ENCODE measurements around the gene EHHADH.

EHHADH gene

DNA sequence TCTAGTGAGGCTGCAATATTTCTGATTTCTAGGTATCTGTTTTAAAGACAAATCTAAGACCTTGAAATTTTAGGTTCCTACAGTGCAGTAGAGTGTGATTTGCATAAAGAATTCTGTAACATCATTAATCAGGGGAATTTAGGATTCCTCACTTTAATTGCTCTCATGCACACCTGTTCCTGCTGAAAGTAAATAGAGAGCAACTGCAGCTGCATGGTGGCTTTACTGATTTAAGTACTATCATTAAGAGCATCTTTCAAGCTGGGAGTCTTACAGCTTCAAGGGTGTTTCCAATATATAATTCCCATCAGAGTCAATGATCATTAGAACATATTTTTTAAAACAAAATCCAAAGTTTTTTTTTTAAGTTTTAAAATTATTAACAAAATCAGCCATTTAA lies 65.0 kb downstream of the EHHADH start:
- DNase-seq: no peak

DNA sequence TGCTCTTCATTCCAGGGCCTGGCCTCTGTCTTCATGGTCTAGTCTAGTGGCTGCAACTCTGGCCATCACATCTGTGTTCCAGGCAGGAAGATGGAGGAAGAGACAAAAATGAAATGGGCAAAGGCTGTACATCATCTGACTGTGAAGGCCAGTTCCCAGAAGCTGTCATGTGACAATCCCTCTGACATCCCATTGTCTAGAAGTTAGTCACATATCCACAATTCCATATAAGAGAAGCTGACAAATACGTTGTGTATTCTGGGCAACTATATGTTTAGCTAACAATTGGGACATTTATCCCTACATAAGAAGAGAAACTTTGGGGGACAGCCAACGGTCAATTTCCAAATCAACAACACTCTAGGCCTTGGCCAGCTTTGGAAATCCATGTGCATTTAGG lies 66.5 kb downstream of the EHHADH start:
- no peak for DNase-seq

DNA sequence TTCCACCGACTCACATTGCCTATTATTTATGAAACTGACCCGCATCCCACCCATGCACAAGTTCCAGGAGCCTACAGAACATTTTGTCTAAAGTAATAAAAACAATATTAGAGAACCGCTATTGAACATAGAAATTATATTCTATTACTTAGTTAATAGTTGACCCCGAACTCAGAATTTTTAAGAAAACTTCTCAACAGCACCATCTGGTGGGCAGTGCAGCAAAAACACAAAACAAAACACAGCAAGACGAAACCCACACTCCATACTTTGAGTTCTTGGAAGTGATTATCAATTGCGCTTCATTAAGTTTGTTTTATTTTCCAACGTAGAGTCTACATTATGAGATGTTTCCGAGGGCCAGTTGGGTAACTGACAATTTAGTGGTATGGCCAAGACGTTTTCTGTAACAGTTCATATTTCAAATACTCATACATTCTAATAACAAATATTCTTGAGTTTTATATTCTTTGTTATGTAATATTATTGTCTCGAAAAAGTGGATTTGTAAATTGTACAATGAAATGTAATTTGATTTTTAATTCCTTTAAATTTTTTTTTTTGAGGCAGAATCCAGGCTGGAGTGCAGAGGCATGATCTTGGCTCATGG lies 77.0 kb downstream of the EHHADH start:
- peak; percentile 19 for DNase-seq

DNA sequence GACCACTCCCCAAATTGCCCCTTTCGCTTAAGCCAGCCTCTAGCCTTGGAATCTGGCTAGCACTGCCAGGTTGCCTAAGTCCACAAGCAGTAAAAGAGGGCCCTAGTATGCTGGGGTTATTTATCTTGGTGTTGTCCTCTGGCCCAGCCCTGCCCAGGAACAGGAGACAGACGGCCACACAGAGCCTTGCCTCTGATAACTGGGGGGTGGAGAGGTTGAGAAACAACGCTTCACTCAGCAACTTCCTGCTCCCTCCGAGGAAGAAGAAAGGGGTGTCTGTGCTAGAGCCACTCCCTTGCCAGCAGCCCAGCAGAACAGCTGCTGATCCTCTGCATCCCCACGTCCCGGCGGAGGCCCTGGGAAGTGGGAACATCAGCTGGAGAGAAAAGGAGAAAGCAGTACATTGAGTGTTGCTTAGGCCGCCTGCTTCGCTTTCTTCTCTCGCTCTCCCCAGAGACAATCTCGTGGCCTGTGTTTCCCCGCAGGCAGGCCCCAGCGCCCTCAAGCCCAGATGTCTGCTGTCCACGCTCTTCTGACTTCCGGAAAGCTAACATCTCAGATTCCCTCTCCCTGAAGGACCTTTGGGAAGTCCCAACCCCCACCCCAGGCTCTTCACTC lies 78.4 kb downstream of the EHHADH start:
- no peak for DNase-seq

DNA sequence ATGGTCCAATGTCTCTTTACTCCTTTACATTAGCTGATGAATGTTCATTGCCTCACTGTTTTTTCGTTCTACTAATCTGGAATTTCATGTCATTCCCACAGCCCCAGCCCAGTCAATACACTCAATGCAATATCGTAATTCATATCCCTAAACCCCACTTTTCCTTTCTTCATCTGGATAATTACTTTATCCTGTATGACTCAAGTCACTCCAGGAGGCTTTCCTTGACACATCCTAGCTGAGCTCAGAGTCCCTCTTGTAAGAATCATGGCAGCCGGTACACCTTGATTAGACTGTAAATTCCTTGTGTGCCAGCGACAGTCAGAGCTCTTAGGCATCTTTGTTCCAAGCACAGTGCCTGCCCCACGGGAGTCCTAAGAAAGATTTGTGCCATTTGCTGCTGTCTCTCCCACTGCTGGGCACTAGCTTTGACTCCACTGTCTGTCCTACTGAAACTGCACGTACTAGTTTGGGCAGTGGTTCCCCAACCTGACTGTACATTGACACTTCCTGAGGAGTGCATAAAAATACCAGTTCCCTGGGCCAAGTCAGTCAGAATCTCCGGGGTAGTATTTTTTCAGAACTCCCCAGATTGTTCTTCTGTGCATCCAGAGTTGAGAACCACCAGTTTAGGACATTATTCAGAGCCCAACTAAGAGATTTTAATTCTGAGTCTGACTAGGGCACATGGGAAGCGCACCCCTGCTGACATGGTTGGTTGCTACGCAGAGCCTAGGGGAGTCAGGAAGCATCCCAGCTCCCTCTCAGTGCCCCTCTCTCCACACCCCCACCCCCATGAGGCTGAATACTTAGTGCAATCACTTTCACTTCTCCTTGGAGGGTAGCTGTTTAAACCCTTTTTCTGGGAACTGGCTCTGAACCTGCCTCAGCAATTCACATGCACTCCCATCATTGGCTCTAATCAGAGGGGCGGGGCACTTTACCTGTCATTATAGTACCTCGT lies 81.5 kb downstream of the EHHADH start:
- no peak for DNase-seq

DNA sequence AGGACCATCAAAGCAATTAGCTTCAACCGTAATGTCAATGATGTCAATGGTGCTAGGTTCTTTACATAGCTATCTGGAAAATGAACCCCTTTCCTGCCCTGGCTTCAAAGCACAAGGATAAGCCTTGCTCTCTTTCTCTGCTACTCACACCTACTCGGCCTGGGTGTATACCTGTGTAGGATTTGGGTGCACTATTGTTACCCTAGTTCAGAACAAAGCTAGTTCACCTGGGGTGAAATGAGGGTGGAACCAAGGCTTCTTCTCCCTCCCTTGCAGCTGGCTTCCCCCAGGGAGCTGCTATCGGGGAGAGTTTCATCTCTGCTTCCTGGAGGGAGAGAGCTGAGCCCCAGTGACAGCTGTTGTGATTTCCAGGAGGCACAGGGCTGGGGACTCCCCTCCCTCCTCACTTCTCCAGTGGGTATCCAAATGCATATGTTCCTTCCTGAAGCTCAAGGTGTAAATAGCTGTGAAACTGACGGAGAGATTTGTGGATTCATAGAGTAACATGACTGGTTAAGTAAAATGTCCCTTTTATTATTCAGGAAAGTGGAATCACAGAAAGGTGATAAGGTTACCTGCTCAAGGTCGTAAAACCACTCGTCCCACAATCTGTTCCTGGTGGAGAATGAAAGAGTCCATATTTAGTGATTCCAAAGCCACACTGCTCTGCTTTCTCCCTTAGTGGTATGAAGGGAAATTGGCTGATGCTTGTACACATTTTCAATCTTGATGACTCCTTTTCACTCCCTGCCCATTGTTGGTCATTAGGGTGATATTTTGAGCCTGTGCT lies 89.2 kb downstream of the EHHADH start:
- no peak for DNase-seq

DNA sequence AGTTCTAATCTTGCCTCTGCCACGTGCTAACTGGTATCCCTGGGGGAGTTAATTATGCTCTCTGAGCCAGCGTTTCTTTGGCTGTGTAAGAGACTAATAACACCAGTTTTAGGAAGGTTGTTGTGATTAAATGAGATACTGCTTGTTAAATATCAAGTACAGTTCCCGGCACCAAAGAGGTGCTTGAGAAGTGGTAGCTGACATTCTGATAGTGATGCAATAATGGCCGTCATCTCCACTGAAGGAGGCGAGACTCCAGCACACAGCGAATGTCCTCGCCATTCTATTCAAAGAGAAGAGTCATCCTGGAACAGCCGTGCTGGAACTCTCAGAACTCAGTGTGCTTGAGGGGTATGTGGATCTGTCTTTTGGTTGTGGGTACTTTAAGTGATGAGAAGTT lies 91.2 kb downstream of the EHHADH start:
- no peak for DNase-seq

DNA sequence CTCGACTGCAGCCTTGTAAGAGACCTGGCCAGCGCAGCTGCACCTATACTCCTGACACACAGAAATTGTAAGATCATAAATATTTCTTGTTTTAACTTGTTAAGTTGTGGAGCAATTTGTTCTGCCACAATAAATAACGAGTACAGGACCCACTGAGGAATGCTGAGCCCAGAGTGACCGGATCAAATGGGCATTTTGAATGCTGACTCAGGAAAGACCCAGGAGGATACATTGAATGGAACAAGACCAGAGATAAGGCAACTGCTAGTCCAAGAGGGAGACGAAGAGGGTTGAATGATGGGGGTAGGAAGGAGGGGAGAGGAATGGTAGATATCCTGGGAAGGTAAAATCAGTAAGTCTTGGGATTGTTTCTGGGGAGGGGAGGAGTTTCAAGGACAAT lies 92.1 kb downstream of the EHHADH start:
- DNase-seq: no peak

DNA sequence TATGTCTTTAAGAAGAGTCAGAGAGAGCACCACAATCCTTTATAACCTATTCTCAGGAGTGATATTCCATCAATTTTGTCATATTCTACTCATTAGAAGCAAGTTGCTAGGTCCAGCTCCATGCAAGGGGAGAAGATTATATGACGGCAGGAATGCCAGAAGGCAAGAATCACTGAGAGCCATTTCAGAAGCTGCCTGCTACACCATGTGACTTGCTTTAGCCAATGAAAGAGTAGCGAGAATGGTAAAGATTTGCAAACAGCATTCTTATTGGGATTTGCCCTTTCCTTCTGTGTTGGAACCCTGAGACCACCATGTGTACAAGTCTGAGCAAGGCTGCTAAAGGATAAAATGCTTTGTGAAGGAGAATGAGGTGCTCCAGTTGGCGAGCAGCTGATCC lies 96.5 kb downstream of the EHHADH start:
- DNase-seq: no peak

DNA sequence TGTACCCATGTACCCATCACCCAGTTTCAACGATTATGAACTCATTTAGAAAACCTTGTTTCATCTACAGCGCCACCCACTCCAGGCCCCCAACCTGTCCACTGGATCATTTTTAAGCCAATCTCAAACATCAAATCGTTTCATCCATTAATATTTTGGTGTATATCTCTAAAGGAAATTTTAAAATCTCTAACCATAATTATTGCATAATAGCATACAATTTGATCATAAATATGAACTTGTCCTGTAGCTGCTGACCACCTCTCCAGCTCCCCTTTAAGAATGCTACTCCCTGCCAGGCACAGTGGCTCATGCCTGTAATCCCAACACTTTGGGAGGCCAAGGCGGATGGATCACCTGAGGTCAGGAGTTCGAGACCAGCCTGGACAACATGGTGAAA lies 98.2 kb downstream of the EHHADH start:
- DNase-seq: no peak

DNA sequence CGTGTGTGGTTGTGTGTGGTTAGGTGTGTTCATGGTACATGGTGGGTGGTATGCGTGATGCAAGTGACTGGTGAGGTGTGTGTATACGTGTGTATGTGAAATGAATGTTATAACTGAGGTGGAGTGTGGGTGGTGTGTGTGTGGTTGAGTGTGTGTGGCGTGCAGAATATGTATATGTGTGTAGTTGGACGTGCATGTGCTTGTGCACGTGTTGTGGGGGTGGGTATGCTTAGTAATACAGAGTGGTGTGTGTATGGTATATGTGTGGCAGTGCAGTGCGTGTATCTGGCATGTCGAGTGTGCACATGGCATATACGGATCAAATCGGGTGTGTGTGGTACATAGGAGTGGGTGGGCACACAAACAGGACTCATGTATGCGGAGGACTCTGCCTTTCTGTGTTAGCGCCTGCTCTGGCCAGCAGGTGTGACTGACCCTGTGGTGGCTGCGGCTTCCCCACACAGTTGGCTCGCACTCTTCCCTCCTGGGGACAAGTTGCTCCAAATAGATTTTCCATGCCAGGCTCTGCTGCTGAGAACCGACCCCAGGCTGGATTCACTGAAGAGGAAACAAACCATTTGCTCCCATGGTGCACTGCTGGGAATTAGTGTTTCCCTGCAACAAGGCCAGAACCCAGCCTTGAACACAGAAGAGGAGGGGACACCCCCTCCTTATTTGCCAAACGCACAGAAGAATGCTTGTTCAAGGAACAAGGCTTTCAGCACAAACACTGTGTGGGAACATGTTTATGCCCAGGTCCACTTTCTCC lies 99.8 kb downstream of the EHHADH start:
- no peak for DNase-seq

DNA sequence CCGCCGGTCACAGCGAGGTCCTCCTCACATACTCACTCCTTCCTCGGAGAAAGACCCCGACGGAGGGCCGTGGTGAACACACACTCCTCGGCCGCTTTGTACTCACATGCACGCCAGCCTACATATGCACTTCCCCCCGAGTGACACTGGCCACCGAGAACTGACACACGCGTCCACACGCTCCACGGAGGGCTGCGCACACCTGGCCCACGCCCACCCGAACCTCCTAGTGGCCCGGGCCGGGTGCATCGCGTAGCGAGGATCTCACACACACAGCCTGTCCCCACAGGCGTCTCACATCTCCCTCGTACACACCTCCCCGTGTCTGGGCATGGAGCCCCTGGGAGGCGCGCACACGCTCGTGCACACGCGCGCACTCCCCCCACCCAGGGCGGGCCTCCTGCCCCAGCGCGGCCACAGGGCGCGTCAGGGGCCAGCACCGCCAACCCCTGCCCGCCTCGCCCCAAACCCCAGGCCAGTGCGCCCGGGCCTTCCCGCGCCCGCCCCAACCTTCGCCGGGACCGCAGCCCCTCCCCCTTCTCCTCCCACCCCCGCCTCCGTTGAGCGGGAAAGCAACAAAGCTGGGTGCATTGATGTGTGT lies 100.6 kb downstream of the EHHADH start:
- no peak for DNase-seq

DNA sequence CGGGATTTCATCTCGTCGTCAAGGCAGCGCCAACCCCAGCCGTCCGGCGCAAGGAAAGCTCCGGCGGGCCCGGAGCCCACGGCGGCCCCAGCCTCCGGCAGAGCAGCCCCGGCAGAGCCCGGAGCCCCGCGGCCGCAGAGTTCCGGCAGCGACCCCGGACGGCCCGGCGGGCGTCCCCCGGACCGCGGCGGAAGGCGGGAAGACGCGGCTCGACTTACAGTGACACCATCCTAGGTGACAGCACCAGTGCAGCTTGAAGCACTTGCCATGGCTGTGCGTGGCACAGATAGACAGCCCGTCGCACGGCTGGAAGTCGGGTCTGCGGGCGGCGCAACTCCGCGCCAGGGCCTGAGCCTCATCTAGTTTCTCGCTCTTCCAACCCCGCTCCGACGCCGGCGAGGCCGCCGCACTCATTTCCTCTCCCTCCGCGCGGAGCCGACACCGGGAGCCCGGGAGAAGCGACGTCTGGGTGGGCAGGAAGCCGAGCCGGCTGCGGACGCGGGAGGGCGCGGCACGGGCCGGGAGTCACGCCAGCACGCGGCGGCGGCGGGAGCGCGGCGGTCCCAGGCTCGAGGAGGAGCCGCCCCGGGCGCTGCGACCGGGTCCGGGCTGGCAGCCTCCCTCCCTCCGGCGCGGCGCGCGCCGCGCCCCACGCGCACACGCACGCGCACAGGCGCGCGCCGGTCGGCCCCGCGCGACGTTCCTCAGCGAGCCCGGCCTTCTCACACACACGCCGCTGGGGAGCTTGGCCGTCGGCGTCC lies 101.3 kb downstream of the EHHADH start, which contains the start of gene C3orf70:
Gene C3orf70, minus strand, starts transcription at position 651 of the 761 bp plus-strand sequence. Its CDS starts 237 bp downstream, at position 414.
- peak; percentile 2 for DNase-seq

DNA sequence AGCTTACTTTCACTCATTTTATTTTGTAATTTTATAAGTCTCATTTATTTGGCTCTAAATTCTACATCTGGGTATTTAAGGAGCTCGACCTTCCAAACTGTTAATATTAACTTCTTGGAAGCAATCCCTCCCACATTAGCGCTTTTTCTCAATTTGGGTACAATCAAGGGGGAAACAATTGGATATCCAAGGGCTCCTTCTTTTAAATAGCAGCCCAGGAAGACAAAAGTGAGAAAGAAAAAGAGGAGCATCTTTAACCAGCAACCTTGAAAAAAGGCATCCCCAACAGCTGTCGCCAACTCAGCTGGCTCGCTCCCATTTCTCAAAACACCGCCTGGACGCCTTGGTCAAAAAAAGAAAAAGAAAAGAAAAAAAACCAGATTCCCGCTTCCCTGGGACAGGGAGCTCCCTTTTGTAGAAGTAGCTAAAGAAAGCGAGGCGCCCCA lies 101.9 kb downstream of the EHHADH start:
- DNase-seq: no peak

DNA sequence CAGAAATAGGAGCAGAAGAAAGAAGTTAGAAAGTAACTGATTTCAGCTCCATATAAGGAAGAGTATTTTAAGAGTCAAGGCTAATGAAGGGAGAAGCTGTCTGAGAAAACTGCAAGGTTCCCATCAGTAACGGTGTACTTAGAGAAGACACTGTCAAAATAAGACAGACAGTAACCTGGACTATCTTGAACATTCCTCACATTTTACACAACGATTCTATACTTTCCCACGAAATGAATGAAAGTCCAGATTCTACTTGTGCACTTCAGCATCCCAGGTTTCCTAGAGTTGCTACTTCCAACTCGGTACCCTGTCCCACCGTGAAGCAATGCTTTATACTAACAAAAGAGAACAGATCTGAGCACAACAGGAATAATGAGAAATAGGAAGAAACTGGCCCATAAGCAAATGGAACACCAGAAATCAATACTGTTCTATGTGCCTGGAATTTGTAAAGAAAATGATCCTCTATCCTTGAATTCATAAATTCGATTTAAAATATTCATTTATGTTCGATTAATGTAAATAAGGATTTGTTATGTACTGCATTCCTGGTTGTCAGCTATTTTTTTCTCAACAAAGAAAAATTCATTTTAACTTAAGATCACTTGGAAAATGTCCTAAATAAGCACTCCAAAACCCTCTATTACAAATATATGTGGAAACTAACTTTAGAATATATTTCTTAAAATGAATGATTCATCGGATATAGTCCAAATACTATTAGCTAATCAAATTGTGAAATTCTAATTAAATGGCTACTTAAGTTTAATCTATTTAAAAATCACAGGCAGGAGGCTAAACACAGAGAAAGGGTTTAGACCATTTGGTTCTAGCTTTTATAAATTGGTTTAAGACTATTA lies 102.5 kb downstream of the EHHADH start:
- no peak for DNase-seq

DNA sequence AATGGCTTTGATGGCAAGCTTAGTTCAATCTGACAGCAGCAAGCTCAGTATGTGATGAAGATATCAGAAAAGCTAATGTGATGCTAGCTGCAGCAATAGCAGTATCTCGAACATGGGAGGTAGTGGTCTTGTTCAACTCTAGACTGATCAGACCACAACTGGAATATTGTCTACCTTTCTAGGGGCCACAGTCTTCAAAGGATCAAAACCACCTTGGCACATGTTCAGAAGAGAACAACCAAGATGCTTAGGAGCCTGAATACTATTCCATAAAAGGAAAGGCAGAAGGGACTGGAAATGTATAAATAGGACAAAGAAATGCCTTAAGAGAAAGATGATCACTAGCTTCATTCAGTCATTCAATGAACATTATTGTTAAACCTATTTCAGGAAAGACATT lies 103.3 kb downstream of the EHHADH start:
- no peak for DNase-seq

DNA sequence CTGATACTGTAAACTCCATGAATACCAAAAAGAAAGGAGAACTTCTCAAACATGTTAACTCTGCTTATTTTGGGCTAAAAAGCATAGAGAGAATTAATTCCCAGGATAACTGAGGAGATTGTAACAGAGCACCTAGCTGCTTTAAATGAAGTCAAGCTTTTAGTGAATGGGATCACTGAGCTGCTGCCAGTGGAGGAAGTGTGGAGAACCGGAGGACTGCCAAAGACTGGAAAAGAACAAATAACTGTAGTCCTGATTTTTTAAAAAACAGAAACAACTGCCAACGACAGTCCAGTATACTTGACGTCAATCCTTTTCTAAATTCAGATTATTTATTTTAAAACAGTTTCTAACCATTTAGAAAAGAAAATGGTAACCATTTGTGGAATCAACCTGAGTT lies 104.3 kb downstream of the EHHADH start:
- DNase-seq: no peak

DNA sequence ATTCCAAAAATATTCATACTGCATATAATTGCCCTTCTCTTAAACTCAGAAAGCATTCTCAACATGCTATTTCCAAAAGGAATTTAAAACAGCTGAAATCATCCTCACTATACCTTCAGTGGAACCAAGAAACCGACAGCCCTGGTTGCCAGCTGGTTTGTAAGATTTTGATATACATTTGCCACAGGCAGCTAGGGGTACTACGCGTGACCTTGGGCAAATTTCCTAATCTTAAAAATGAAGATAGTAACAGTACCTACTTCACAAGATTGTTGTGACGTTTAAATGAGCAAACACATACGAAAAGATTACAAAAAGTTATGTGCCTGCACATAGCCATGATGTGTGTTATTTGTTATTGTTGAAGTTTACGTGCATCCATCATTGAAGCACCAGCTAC lies 108.3 kb downstream of the EHHADH start:
- no peak for DNase-seq

DNA sequence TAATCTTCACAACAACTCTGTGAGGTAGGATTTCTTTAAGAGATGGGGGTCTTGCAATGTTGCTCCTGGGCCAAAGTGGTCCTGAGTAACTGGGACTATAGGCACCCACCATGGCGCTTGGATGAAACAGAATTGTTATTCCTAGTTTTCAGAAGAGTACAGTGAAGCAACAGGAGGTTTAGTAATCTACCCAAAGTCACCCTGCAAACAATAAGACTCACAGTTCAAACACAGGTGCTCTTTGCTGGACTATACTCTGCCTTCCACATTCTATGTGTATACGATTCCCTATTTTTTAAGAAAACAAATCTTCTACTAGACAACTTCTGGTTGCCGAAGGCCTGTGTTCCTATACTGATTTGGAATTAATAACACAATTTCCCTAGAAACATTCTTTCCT lies 109.1 kb downstream of the EHHADH start:
- DNase-seq: no peak
